T-helper 1 cell treated with Interleukin-12 subunit alpha and Interleukin-12 subunit beta and Interleukin-4 antibody, amounts not matched to agents 30 μg/mL and 1 μg/mL, for 36 hours (primary cell): Measurements from ENCODE around the gene ATXN7L3.
"Not testable (repeated sequence)": the region's sequence is repeated elsewhere in the genome, so short reads cannot be mapped to it uniquely, and the experiment has no call there.

Source experiments
- H3K27ac Mint-ChIP-seq: one replicate; pipeline ENCODE4 v1.8.0; 2021; ENCODE audit warnings: mild to moderate bottlenecking, mixed read lengths
- H3K27me3 Mint-ChIP-seq: one replicate; pipeline ENCODE4 v1.8.0; 2021; ENCODE audit warnings: low read depth, mixed read lengths
- H3K36me3 Mint-ChIP-seq: one replicate; pipeline ENCODE4 v1.8.0; 2021; ENCODE audit warnings: low read depth, mixed read lengths
- H3K4me1 Mint-ChIP-seq: one replicate; pipeline ENCODE4 v1.8.0; 2021; ENCODE audit warnings: low read depth, mixed read lengths
- H3K4me3 Mint-ChIP-seq: one replicate; pipeline ENCODE4 v1.8.0; 2021; ENCODE audit warnings: mild to moderate bottlenecking, moderate library complexity, mixed read lengths
- H3K9me3 Mint-ChIP-seq: one replicate; pipeline ENCODE4 v1.8.0; 2021; ENCODE audit warnings: mixed read lengths

ATXN7L3 gene

GRCh38 chr17:44147812-44148211, 51.9 kb downstream of the ATXN7L3 start:
- no peak overlapping the region for H3K4me3 Mint-ChIP-seq
- no peaks in the 10 kb centered on the region for H3K27me3 Mint-ChIP-seq
- H3K4me1 Mint-ChIP-seq: peaks cover 13% of the 10 kb centered on the region
- no peak overlapping the region for H3K27ac Mint-ChIP-seq
- H3K9me3 Mint-ChIP-seq: no peaks in the 10 kb centered on the region
- H3K36me3 Mint-ChIP-seq: peaks cover 12% of the 10 kb centered on the region

- H3K27ac Mint-ChIP-seq: no peak overlapping the region
- H3K4me3 Mint-ChIP-seq: no peak overlapping the region
Measured at GRCh38 chr17:44146375-44147346, 53.0 kb downstream of the ATXN7L3 start.

GRCh38 chr17:44144966-44145739, 54.5 kb downstream of the ATXN7L3 start:
- Mint-ChIP-seq H3K4me1 (peaks cover 13% of the 10 kb centered on the region), H3K9me3 (no peaks in the 10 kb centered on the region)

More at GRCh38 chr17:44146375-44147346, 53.0 kb downstream of the ATXN7L3 start:
- peaks cover 14% of the 10 kb centered on the region for H3K4me1 Mint-ChIP-seq
- no peaks in the 10 kb centered on the region for H3K9me3 Mint-ChIP-seq
- peaks cover 12% of the 10 kb centered on the region for H3K36me3 Mint-ChIP-seq
- no peaks in the 10 kb centered on the region for H3K27me3 Mint-ChIP-seq

GRCh38 chr17:44143921-44144320, 55.8 kb downstream of the ATXN7L3 start:
- not testable (repeated sequence) for H3K27ac Mint-ChIP-seq, H3K27me3 Mint-ChIP-seq, H3K9me3 Mint-ChIP-seq, H3K36me3 Mint-ChIP-seq
- Mint-ChIP-seq H3K4me1 (peaks cover 11% of the 10 kb centered on the region), H3K4me3 (peak overlapping the region; percentile 29)

More at GRCh38 chr17:44144966-44145739, 54.5 kb downstream of the ATXN7L3 start:
- H3K27ac Mint-ChIP-seq: no peak overlapping the region
- no peaks in the 10 kb centered on the region for H3K27me3 Mint-ChIP-seq
- no peak overlapping the region for H3K4me3 Mint-ChIP-seq
- H3K36me3 Mint-ChIP-seq: peaks cover 11% of the 10 kb centered on the region
